Mucosa of stomach (tissue), 1 donor: Measurements from ENCODE around the gene LCE5A.

Experiments used
- H3K27me3 ChIP-seq: one replicate; pipeline ENCODE4 v1.7.0; 2013; ENCODE audit warnings: mild to moderate bottlenecking, low read length; ENCODE audit not compliant: control insufficient read depth, insufficient read depth
- H3K36me3 ChIP-seq: one replicate; pipeline ENCODE4 v1.7.0; 2013; ENCODE audit warnings: low read length; ENCODE audit not compliant: control insufficient read depth, insufficient read depth
- H3K4me1 ChIP-seq: one replicate; pipeline ENCODE4 v1.7.0; 2013; ENCODE audit warnings: mild to moderate bottlenecking, low read length; ENCODE audit not compliant: control insufficient read depth, insufficient read depth
- H3K4me3 ChIP-seq: one replicate; pipeline ENCODE4 v1.7.0; 2013; ENCODE audit warnings: low read length
- H3K9ac ChIP-seq: one replicate; pipeline ENCODE4 v1.7.0; 2013; ENCODE audit warnings: mild to moderate bottlenecking, low read length, moderate library complexity
- H3K9me3 ChIP-seq: one replicate; pipeline ENCODE4 v1.7.0; 2013; ENCODE audit warnings: mild to moderate bottlenecking, low read length, moderate library complexity; ENCODE audit not compliant: control insufficient read depth
- donor health status: Pancreatic carcinoma.

The LCE5A gene

GRCh38 chr1:152497273-152497672 is 13.3 kb upstream of the LCE5A start:
- H3K36me3 ChIP-seq: no peaks in the 10 kb centered on the region

GRCh38 chr1:152501704-152502103 is 8.9 kb upstream of the LCE5A start:
- H3K9me3 ChIP-seq: no peaks in the 10 kb centered on the region
- H3K27me3 ChIP-seq: no peaks in the 10 kb centered on the region
- H3K9ac ChIP-seq: no peak overlapping the region
- H3K36me3 ChIP-seq: no peaks in the 10 kb centered on the region
- no peaks in the 10 kb centered on the region for H3K4me1 ChIP-seq
- H3K4me3 ChIP-seq: no peak overlapping the region

More at GRCh38 chr1:152497273-152497672, 13.3 kb upstream of the LCE5A start:
- H3K4me1 ChIP-seq: no peaks in the 10 kb centered on the region
- H3K4me3 ChIP-seq: no peak overlapping the region
- H3K9ac ChIP-seq: no peak overlapping the region
- H3K27me3 ChIP-seq: no peaks in the 10 kb centered on the region
- H3K9me3 ChIP-seq: no peaks in the 10 kb centered on the region

- no peaks in the 10 kb centered on the region for H3K36me3 ChIP-seq
- no peaks in the 10 kb centered on the region for H3K9me3 ChIP-seq
- no peaks in the 10 kb centered on the region for H3K4me1 ChIP-seq
- no peak overlapping the region for H3K9ac ChIP-seq
- H3K4me3 ChIP-seq: no peak overlapping the region
- H3K27me3 ChIP-seq: no peaks in the 10 kb centered on the region
Measured at GRCh38 chr1:152502496-152503180, 8.0 kb upstream of the LCE5A start.

GRCh38 chr1:152505083-152505482 is 5.5 kb upstream of the LCE5A start:
- Histone ChIP-seq H3K36me3 (no peaks in the 10 kb centered on the region), H3K4me1 (no peaks in the 10 kb centered on the region), H3K27me3 (no peaks in the 10 kb centered on the region), H3K9ac (no peak overlapping the region), H3K9me3 (no peaks in the 10 kb centered on the region), H3K4me3 (no peak overlapping the region)

- Histone ChIP-seq H3K36me3 (no peaks in the 10 kb centered on the region), H3K27me3 (no peaks in the 10 kb centered on the region), H3K9me3 (no peaks in the 10 kb centered on the region), H3K4me3 (no peak overlapping the region), H3K9ac (no peak overlapping the region), H3K4me1 (no peaks in the 10 kb centered on the region)
Measured at GRCh38 chr1:152506899-152507498, 3.6 kb upstream of the LCE5A start.

- Histone ChIP-seq H3K4me1 (no peaks in the 10 kb centered on the region), H3K9me3 (no peaks in the 10 kb centered on the region), H3K4me3 (no peak overlapping the region), H3K9ac (no peak overlapping the region), H3K36me3 (no peaks in the 10 kb centered on the region), H3K27me3 (peaks cover 34% of the 10 kb centered on the region)
Measured at GRCh38 chr1:152511596-152511995, 993 bp downstream of the LCE5A start.

GRCh38 chr1:152513081-152513480 is 2.5 kb downstream of the LCE5A start:
- no peaks in the 10 kb centered on the region for H3K36me3 ChIP-seq
- H3K9ac ChIP-seq: no peak overlapping the region
- no peak overlapping the region for H3K4me3 ChIP-seq
- H3K27me3 ChIP-seq: peaks cover 35% of the 10 kb centered on the region
- H3K9me3 ChIP-seq: no peaks in the 10 kb centered on the region
- H3K4me1 ChIP-seq: no peaks in the 10 kb centered on the region

- Histone ChIP-seq H3K27me3 (peaks cover 35% of the 10 kb centered on the region), H3K9me3 (no peaks in the 10 kb centered on the region), H3K4me3 (no peak overlapping the region), H3K36me3 (no peaks in the 10 kb centered on the region), H3K9ac (no peak overlapping the region), H3K4me1 (no peaks in the 10 kb centered on the region)
Measured at GRCh38 chr1:152514715-152515433, 4.3 kb downstream of the LCE5A start.

GRCh38 chr1:152515434-152515783 is 4.8 kb downstream of the LCE5A start:
- H3K27me3 ChIP-seq: peaks cover 35% of the 10 kb centered on the region
- H3K9ac ChIP-seq: no peak overlapping the region
- no peaks in the 10 kb centered on the region for H3K9me3 ChIP-seq
- H3K36me3 ChIP-seq: no peaks in the 10 kb centered on the region
- H3K4me3 ChIP-seq: no peak overlapping the region
- H3K4me1 ChIP-seq: no peaks in the 10 kb centered on the region

- no peaks in the 10 kb centered on the region for H3K4me1 ChIP-seq
- peaks cover 35% of the 10 kb centered on the region for H3K27me3 ChIP-seq
- no peaks in the 10 kb centered on the region for H3K9me3 ChIP-seq
- H3K36me3 ChIP-seq: no peaks in the 10 kb centered on the region
- no peak overlapping the region for H3K9ac ChIP-seq
- no peak overlapping the region for H3K4me3 ChIP-seq
Measured at GRCh38 chr1:152516082-152516481, 5.5 kb downstream of the LCE5A start.

- peaks cover 35% of the 10 kb centered on the region for H3K27me3 ChIP-seq
- no peak overlapping the region for H3K4me3 ChIP-seq
- no peaks in the 10 kb centered on the region for H3K9me3 ChIP-seq
- H3K4me1 ChIP-seq: no peaks in the 10 kb centered on the region
- H3K9ac ChIP-seq: no peak overlapping the region
- H3K36me3 ChIP-seq: no peaks in the 10 kb centered on the region
Measured at GRCh38 chr1:152517237-152517811, 6.7 kb downstream of the LCE5A start.

- H3K9me3 ChIP-seq: no peaks in the 10 kb centered on the region
- H3K36me3 ChIP-seq: no peaks in the 10 kb centered on the region
- no peak overlapping the region for H3K4me3 ChIP-seq
- H3K27me3 ChIP-seq: peaks cover 18% of the 10 kb centered on the region
- H3K9ac ChIP-seq: no peak overlapping the region
- no peaks in the 10 kb centered on the region for H3K4me1 ChIP-seq
Measured at GRCh38 chr1:152519851-152520250, 9.2 kb downstream of the LCE5A start.
